Prostate gland (tissue), 2 donors: ENCODE measurements around the gene REC114. TPM values are rescaled to one million over a fixed set of nuclear protein-coding genes. Genes with fewer than 3 reads are reported as not detected.

Experiments
- DNase-seq: peaks from one replicate; pipeline ENCODE4 v3.0.0-alpha.2; 2019; ENCODE audit warnings: low spot score
- H3K27ac ChIP-seq, 2 donors: fragments of 200-600 bp; sonication (generic); 2 replicates each; pipeline ENCODE4 v1.5.1; 2017 to 2019
- H3K27me3 ChIP-seq: fragments of 200-600 bp; sonication (generic); replicated peaks from 2 replicates; pipeline ENCODE4 v1.5.1; 2019; ENCODE audit not compliant: insufficient read depth
- H3K36me3 ChIP-seq, 2 donors: fragments of 200-600 bp; sonication (generic); 1 replicate in 1 of 2; 2 replicates in 1 of 2; pipeline versions ENCODE4 v1.5.1 to v1.8.1; 2017 to 2019
- H3K4me1 ChIP-seq: fragments of 200-600 bp; sonication (generic); replicated peaks from 2 replicates; pipeline ENCODE4 v1.5.1; 2019
- H3K4me3 ChIP-seq, 2 donors: fragments of 200-600 bp; sonication (generic); 2 replicates each; pipeline ENCODE4 v1.5.1; 2017 to 2019
- H3K9me3 ChIP-seq: fragments of 200-600 bp; sonication (generic); 2 replicates; pipeline ENCODE4 v1.5.1; 2017
- POLR2A ChIP-seq: fragments of 450-650 bp; IDR thresholded peaks from one replicate; pipeline ENCODE4 v1.6.1; 2016; ENCODE audit warnings: antibody characterized with exemption, mild to moderate bottlenecking
- POLR2AphosphoS5 ChIP-seq: sonication (generic); formaldehyde crosslinking; IDR thresholded peaks from one replicate; pipeline ENCODE4 v1.6.1; 2017; ENCODE audit warnings: antibody characterized with exemption
- WGBS: methylation state at CpG from one replicate; pipeline ENCODE4 v1.1.5; 2018; 5-methylcytosine and 5-hydroxymethylcytosine counted together
- intact Hi-C: fragments of 100-400 bp; cut with DNase I; formaldehyde crosslinking; loops from one replicate; pipeline ENCODE4 v1.14.2; 2022
- total RNA-seq, 2 donors: library from RNA; depleted of rRNA; stranded (reverse); fragments of >200 nt; gene quantifications; one replicate each; pipeline ENCODE4 v1.1.0, GENCODE V29; 2016
- TF ChIP-seq, protein P1 (sequence below), 4 experiments: fragments of 200-600 bp in 2 of 4; fragments of 450-650 bp in 2 of 4; sonication (generic) in 2 of 4; IDR thresholded peaks; 1 replicate in 3 of 4; 2 replicates in 1 of 4; pipeline ENCODE4 v1.5.1; 2016 to 2019; ENCODE audit warnings: antibody characterized with exemption in 4 of 4, mild to moderate bottlenecking in 2 of 4, moderate library complexity in 2 of 4

REC114 gene, protein sequence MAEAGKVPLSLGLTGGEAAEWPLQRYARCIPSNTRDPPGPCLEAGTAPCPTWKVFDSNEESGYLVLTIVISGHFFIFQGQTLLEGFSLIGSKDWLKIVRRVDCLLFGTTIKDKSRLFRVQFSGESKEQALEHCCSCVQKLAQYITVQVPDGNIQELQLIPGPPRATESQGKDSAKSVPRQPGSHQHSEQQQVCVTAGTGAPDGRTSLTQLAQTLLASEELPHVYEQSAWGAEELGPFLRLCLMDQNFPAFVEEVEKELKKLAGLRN
- 1 to 10 TPM in 1 of 2 donors, not detected in 1; 7.5 TPM for total RNA-seq

DNA sequence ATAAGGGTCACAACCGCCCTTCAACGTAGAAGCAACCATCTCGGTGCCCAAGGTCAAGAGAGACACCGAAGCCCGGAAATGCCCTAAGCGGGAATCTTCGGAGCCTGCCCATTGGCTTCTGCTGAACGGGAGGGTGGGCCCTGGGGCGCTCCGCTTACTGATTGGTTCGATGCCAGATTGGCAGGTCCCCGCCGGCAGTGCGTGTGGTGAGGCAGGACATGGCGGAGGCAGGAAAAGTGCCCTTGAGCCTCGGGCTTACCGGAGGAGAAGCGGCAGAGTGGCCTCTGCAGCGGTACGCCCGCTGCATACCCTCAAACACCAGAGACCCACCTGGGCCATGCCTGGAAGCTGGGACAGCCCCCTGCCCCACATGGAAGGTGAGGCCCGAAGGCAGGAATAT, at the start of gene REC114:
TSS of gene REC114 (plus strand) at position 197 of the 400 bp plus-strand sequence. CDS start at position 219, 22 bp downstream.
- H3K4me1 ChIP-seq = no peaks in the 10 kb centered on the region
- intact Hi-C loops = no loop called here
- H3K9me3 ChIP-seq = no peaks in the 10 kb centered on the region
- no peaks in the 10 kb centered on the region for H3K36me3 ChIP-seq
- no peak within 1 kb of the TSS for H3K27ac ChIP-seq
- no peak for TF ChIP-seq POLR2A
- TF ChIP-seq POLR2AphosphoS5 = no peak
- TF ChIP-seq, protein P1, sequence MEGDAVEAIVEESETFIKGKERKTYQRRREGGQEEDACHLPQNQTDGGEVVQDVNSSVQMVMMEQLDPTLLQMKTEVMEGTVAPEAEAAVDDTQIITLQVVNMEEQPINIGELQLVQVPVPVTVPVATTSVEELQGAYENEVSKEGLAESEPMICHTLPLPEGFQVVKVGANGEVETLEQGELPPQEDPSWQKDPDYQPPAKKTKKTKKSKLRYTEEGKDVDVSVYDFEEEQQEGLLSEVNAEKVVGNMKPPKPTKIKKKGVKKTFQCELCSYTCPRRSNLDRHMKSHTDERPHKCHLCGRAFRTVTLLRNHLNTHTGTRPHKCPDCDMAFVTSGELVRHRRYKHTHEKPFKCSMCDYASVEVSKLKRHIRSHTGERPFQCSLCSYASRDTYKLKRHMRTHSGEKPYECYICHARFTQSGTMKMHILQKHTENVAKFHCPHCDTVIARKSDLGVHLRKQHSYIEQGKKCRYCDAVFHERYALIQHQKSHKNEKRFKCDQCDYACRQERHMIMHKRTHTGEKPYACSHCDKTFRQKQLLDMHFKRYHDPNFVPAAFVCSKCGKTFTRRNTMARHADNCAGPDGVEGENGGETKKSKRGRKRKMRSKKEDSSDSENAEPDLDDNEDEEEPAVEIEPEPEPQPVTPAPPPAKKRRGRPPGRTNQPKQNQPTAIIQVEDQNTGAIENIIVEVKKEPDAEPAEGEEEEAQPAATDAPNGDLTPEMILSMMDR (IDR thresholded peaks at IDR 0.05) = no peak
- 94% methylated on average over 22 of the region's 22 CpGs for WGBS
- no peak within 1 kb of the TSS for H3K4me3 ChIP-seq
- no peak for DNase-seq
- no peaks in the 10 kb centered on the region for H3K27me3 ChIP-seq

DNA sequence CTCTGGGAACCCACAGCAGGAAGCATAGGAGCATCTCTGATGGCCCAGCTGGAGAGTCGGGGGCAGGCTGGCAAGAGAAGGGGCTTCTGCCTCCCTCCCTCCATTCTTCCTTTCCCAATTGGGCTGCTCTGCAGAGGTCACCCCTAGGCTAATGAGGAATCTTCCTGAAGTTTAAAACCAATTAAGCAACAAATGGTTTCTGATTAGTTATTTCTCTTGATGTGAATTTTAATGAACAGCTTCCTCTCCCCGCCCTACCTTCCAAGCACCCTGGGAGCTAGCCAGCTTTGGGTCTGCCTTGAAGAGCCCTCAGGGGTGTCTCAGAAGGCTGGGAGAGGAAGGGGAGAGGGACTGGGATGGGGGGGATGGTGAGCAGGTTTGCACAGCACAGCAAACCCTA, 49.6 kb upstream of the REC114 start:
- Histone ChIP-seq H3K4me3 (no peak overlapping the region), H3K27me3 (no peaks in the 10 kb centered on the region), H3K9me3 (no peaks in the 10 kb centered on the region), H3K27ac (no peak overlapping the region), H3K36me3 (no peaks in the 10 kb centered on the region), H3K4me1 (no peaks in the 10 kb centered on the region)
- TF ChIP-seq, protein P1 (IDR thresholded peaks at IDR 0.05) = no peak
- no peak for TF ChIP-seq POLR2A
- TF ChIP-seq POLR2AphosphoS5 = no peak
- no peak for DNase-seq
- WGBS = 65% methylated on average over 2 of the region's 2 CpGs
- intact Hi-C loops = no loop called here

DNA sequence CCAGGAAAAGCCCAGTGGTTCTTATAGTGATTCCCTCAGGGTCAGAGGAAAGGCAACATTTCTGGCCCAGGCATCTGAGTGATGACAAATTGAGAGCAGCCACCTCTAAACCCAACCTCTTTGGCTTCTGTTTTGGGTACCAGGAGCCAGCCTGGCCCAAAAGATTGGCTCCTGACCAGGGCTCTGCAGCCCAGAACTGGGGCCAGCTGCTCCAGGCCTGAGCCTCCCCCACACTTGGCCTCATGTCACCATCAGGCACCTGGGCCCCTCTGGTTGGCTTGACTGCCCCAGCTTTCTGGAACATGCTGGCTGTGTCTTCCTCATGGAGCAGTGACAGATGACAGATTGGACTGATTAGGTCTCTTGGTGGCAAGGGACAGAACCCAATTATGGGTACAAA, 48.2 kb upstream of the REC114 start:
- intact Hi-C loops = no loop called here
- no peak for DNase-seq
- Histone ChIP-seq H3K9me3 (no peaks in the 10 kb centered on the region), H3K27ac (no peak overlapping the region), H3K4me3 (no peak overlapping the region), H3K27me3 (no peaks in the 10 kb centered on the region), H3K36me3 (no peaks in the 10 kb centered on the region), H3K4me1 (no peaks in the 10 kb centered on the region)
- TF ChIP-seq POLR2A = no peak
- no peak for TF ChIP-seq POLR2AphosphoS5
- TF ChIP-seq, protein P1 (IDR thresholded peaks at IDR 0.05) = no peak

DNA sequence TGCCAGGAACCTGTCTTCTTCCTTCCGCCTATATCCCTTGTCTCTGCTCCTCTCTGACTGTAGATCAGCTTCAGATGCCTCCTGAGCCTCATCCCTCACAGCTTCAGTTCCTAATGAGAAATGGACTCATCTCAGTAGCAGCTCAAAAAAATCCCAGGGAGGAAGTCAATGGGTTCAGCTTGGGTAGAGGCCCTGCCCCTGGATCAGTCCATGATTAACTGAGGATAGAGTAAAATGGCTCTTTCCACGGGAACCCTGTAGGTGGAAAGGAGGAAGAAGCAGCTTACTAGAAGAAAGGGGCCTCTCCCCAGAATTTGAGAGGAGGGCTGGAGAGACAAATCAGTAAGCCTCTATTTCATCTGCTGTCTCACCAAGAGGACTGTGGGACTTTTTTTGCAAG, 47.3 kb upstream of the REC114 start:
- Histone ChIP-seq H3K27me3 (no peaks in the 10 kb centered on the region), H3K4me1 (no peaks in the 10 kb centered on the region), H3K9me3 (no peaks in the 10 kb centered on the region), H3K4me3 (no peak overlapping the region), H3K27ac (no peak overlapping the region), H3K36me3 (no peaks in the 10 kb centered on the region)
- WGBS = 79% methylated on average over 2 of the region's 2 CpGs
- TF ChIP-seq POLR2AphosphoS5 = no peak
- TF ChIP-seq, protein P1 (IDR thresholded peaks at IDR 0.05) = no peak
- TF ChIP-seq POLR2A = no peak
- intact Hi-C loops = no loop called here
- DNase-seq = no peak

DNA sequence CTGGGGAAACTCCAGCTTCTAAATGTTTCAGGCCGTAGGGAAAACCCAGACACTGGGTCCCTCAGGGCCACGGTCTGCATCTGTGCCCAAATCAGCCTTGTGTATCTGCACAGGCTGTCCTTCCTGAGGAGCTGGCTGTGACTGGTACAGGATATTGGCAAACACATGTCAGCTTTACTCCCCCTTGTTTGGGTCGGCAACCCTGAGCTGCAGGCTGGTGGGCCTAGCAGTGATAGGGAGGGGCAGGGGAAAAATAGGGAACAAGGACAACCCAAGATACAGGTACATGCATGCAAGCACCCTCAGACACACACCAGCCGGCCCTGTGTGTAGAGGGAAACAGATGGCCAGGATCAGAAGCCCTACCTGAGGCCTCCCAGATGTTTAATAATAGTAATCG, 45.5 kb upstream of the REC114 start:
- TF ChIP-seq POLR2AphosphoS5 = no peak
- no peaks in the 10 kb centered on the region for H3K36me3 ChIP-seq
- H3K27ac ChIP-seq = no peak overlapping the region
- intact Hi-C loops = no loop called here
- H3K4me3 ChIP-seq = no peak overlapping the region
- H3K27me3 ChIP-seq = no peaks in the 10 kb centered on the region
- H3K9me3 ChIP-seq = no peaks in the 10 kb centered on the region
- H3K4me1 ChIP-seq = no peaks in the 10 kb centered on the region
- no peak for DNase-seq
- 51% methylated on average over 5 of the region's 5 CpGs for WGBS
